Esophagus squamous epithelium (tissue), 5 donors: Measurements from ENCODE around the gene GGA1. TPM values are rescaled to one million over a fixed set of nuclear protein-coding genes. Genes with fewer than 3 reads are reported as not detected.

Source experiments
- DNase-seq: peaks from one replicate; lab custom pipeline; 2025; lab: John Stamatoyannopoulos, UW
- H3K27ac ChIP-seq, 4 donors: fragments of 200-600 bp; sonication (generic); one replicate each; pipeline ENCODE4 v1.5.1; 2016 to 2019; ENCODE audit warnings: mild to moderate bottlenecking in 1 of 4
- H3K27me3 ChIP-seq, 4 donors: fragments of 200-600 bp; sonication (generic); 1 replicate in 3 of 4; 2 replicates in 1 of 4; pipeline versions ENCODE4 v1.5.1 to v1.6.0; 2017 to 2021; ENCODE audit warnings: antibody characterized with exemption in 1 of 4
- H3K36me3 ChIP-seq, 3 donors: fragments of 200-600 bp; sonication (generic); one replicate each; pipeline ENCODE4 v1.5.1; 2016 to 2019
- H3K4me1 ChIP-seq, 3 donors: fragments of 200-600 bp; sonication (generic); one replicate each; pipeline ENCODE4 v1.5.1; 2017 to 2019
- H3K4me3 ChIP-seq, 4 donors: fragments of 200-600 bp; sonication (generic); 1 replicate in 3 of 4; 2 replicates in 1 of 4; pipeline ENCODE4 v1.5.1; 2016 to 2019; ENCODE audit warnings: mild to moderate bottlenecking in 2 of 4, moderate library complexity in 1 of 4
- H3K9me3 ChIP-seq, 3 donors: fragments of 200-600 bp; sonication (generic); one replicate each; pipeline ENCODE4 v1.5.1; 2016 to 2019
- POLR2A ChIP-seq, 4 donors: fragments of 450-650 bp; IDR thresholded peaks; one replicate each; pipeline ENCODE4 v1.6.1; 2017; ENCODE audit warnings: antibody characterized with exemption in 4 of 4, mild to moderate bottlenecking in 4 of 4, moderate library complexity in 3 of 4
- WGBS, 2 donors: methylation state at CpG; one replicate each; pipeline ENCODE4 v1.1.5; 2018; 5-methylcytosine and 5-hydroxymethylcytosine counted together
- intact Hi-C: fragments of 100-400 bp; cut with DNase I; formaldehyde crosslinking; loops from one replicate; pipeline ENCODE4 v1.15.0; 2022
- total RNA-seq, 4 donors: library from RNA; depleted of rRNA; stranded (reverse); fragments of >200 nt; gene quantifications; one replicate each; pipeline ENCODE4 v1.1.0, GENCODE V29; 2016
- TF ChIP-seq, protein P1 (sequence below), 6 experiments: fragments of 450-650 bp in 4 of 6; fragments of 200-600 bp in 2 of 6; sonication (generic) in 2 of 6; IDR thresholded peaks; one replicate each; pipeline ENCODE4 v1.5.1; 2016 to 2019; ENCODE audit warnings: antibody characterized with exemption in 6 of 6, mild to moderate bottlenecking in 4 of 6, moderate library complexity in 4 of 6
- donor health status: DM: yes; HTN: yes; CAD: no.

Gene GGA1
- 10 to 100 TPM; 32.2 to 54.3 (median 39.5) TPM for total RNA-seq

- Histone ChIP-seq H3K4me1 (peaks cover 41 to 80% (median 45%) of the 10 kb centered on the region in 3 donors), H3K27ac (peak within 1 kb of the TSS; percentile 94 to 99 (median 96))
These were observed at the start of gene GGA1 for GRCh38 chr22:37608477-37609239. Gene GGA1, plus strand, starts transcription at chr22:37608834. Its CDS starts 27 bp downstream, at chr22:37608861.

DNA sequence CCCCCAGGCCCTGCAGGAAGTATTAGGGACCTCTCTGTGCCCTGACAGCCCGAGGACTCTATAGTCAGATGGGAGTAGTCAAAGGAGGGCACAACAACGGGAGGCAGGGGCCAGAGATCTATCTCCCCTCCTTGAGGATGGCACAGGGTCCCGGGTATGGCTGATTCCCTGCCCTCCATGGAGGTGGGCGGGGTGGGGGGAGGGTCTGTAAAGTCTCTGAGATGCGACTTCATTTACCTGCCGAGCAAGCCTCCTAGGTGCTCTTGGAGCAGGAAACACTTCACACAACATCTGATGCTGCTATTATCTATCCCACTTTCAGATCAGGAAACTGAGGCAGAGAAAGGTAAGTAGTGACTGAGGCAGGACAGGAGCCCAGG, 49.1 kb upstream of the GGA1 start:
- no peaks in the 10 kb centered on the region for H3K9me3 ChIP-seq
- DNase-seq, result no peak
- TF ChIP-seq POLR2A (IDR thresholded peaks at IDR 0.05), result no peak
- TF ChIP-seq, protein P1, sequence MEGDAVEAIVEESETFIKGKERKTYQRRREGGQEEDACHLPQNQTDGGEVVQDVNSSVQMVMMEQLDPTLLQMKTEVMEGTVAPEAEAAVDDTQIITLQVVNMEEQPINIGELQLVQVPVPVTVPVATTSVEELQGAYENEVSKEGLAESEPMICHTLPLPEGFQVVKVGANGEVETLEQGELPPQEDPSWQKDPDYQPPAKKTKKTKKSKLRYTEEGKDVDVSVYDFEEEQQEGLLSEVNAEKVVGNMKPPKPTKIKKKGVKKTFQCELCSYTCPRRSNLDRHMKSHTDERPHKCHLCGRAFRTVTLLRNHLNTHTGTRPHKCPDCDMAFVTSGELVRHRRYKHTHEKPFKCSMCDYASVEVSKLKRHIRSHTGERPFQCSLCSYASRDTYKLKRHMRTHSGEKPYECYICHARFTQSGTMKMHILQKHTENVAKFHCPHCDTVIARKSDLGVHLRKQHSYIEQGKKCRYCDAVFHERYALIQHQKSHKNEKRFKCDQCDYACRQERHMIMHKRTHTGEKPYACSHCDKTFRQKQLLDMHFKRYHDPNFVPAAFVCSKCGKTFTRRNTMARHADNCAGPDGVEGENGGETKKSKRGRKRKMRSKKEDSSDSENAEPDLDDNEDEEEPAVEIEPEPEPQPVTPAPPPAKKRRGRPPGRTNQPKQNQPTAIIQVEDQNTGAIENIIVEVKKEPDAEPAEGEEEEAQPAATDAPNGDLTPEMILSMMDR (IDR thresholded peaks at IDR 0.05), result no peak
- intact Hi-C loops, result no loop called here
- WGBS, 2 donors, result 35 to 66% methylated on average over 2 to 5 of the region's 6 CpGs
- peak overlapping the region in 3 of 4 donors; percentile 78 to 92 (median 91) for H3K4me3 ChIP-seq
- H3K4me1 ChIP-seq, result peaks cover 51 to 64% (median 54%) of the 10 kb centered on the region in 3 donors
- peak overlapping the region; percentile 98 to 99 (median 99) for H3K27ac ChIP-seq
- peaks cover 0 to 12% (median 0%) of the 10 kb centered on the region in 4 donors for H3K27me3 ChIP-seq
- no peaks in the 10 kb centered on the region for H3K36me3 ChIP-seq

More at GRCh38 chr22:37608477-37609239, at the start of gene GGA1:
- TF ChIP-seq POLR2A (IDR thresholded peaks at IDR 0.05), result peak in 2 of 4 donors; percentile 40 to 54
- TF ChIP-seq, protein P1 (IDR thresholded peaks at IDR 0.05), result no peak
- intact Hi-C loops, result loop anchor here (5.0 kb wide), 1 partner anchor 46 kb away; the partner anchor contains the start of gene CDC42EP1
- peak within 1 kb of the TSS; percentile 80 to 98 (median 91) for H3K4me3 ChIP-seq
- H3K9me3 ChIP-seq, result no peaks in the 10 kb centered on the region
- 0% methylated on average over 7 of the region's 82 CpGs; no CpG with 5 or more reads in 1 of the 2 donors for WGBS, 2 donors
- H3K27me3 ChIP-seq, result no peaks in the 10 kb centered on the region
- DNase-seq, result peak; percentile 87
- no peaks in the 10 kb centered on the region for H3K36me3 ChIP-seq

DNA sequence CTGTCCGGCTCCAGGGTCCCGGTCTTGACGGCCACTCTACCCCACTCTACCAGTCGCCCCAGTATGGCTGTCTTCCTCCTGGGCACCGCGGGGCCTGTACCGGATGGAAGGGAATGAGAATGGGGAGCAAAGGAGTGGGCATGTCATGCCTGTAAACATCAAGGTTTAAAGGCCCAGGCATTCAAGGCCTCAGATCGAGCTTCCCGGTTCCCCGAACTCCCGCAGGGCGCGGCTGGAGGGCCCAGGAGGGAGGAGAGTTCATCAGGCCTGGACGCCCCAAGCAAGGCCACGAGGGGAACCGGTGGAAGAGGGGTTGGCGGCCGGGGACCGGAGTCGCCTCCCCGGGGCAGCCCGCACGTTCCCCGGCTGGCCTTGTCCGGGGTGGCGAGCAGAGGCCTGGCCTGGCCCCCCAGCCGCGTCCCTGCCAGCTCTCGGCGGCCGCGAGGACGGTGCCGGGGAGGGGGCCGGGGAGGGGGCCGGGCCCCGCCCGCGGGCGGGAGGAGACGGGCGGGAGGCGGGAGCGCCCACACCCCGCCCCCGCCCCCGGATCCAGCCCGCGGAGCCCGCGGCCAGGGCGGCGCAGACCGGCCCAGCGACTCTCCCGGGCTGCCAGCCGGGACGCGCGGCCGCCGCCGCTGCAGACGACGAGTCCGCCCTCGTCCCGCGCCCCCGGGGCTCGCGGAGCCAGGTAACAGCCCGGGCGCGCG, 48.6 kb upstream of the GGA1 start, which contains the start of gene CDC42EP1:
Gene CDC42EP1, plus strand, starts transcription at position 580 of the 707 bp plus-strand sequence. CDS start 5,870 bp downstream, outside the sequence.
- TF ChIP-seq, protein P1 (IDR thresholded peaks at IDR 0.05), result no peak
- peak in 2 of 4 donors; percentile 73 to 80 for TF ChIP-seq POLR2A (IDR thresholded peaks at IDR 0.05)
- no peak for DNase-seq
- intact Hi-C loops, result loop anchor here (5.0 kb wide), 1 partner anchor 47 kb away; the partner anchor contains the start of gene GGA1
- H3K27me3 ChIP-seq, result peaks cover 0 to 12% (median 0%) of the 10 kb centered on the region in 4 donors
- peak within 1 kb of the TSS; percentile 98 to 99 (median 99) for H3K27ac ChIP-seq
- peaks cover 56 to 69% (median 59%) of the 10 kb centered on the region in 3 donors for H3K4me1 ChIP-seq
- WGBS, 2 donors, result 14 to 42% methylated on average over 7 to 12 of the region's 76 CpGs
- no peaks in the 10 kb centered on the region for H3K36me3 ChIP-seq
- H3K9me3 ChIP-seq, result no peaks in the 10 kb centered on the region
- peak within 1 kb of the TSS; percentile 78 to 92 (median 91) for H3K4me3 ChIP-seq

DNA sequence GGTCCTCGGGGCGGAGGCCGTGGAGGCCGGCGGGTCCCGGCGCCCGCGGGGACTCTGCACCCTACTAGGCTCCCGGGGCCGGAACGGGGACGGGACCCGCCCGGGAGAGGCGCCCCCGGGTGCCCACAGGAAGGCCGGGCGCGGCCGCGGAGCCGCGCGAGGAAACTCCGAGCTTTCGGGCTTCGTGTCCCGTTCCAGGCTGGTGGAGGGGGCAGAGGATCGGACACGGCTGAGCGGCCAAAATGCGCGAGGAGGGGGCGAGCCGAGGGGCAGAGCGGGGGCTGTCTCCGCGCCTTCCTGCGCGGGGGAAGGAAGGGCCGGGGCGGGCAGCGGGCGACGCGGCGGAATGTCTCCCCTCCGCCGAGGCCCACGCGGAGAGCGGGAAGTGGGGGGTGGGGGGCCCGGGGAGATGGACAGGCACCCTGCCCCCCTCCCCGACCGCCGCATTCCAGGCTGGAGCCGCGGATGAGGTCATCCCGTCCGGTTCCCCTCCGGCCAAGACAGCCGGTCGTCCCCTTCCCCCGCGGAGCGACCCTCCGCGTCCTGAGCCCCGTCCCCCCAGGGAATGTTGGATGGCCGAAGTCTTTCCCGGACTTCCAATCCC, 47.9 kb upstream of the GGA1 start:
- peaks cover 0 to 12% (median 0%) of the 10 kb centered on the region in 4 donors for H3K27me3 ChIP-seq
- intact Hi-C loops, result loop anchor here (5.0 kb wide), 1 partner anchor 47 kb away; the partner anchor contains the start of gene GGA1
- peak overlapping the region; percentile 98 to 99 (median 99) for H3K27ac ChIP-seq
- H3K36me3 ChIP-seq, result peaks cover 0 to 3% (median under 1%) of the 10 kb centered on the region in 3 donors
- TF ChIP-seq, protein P1 (IDR thresholded peaks at IDR 0.05), result no peak
- TF ChIP-seq POLR2A (IDR thresholded peaks at IDR 0.05), result no peak
- peak overlapping the region; percentile 78 to 92 (median 91) for H3K4me3 ChIP-seq
- H3K4me1 ChIP-seq, result peaks cover 58 to 76% (median 64%) of the 10 kb centered on the region in 3 donors
- DNase-seq, result no peak
- no CpG with 5 or more reads among the region's 72 CpGs for WGBS, 2 donors
- no peaks in the 10 kb centered on the region for H3K9me3 ChIP-seq
